ENCODE data around the gene PTPRD.
A peak's percentile ranks its signal among the peaks of the same experiment; 100 is the strongest.
"Not testable (repeated sequence)": the region's sequence is repeated elsewhere in the genome, so short reads cannot be mapped to it uniquely, and the experiment has no call there.

PTPRD gene

DNA sequence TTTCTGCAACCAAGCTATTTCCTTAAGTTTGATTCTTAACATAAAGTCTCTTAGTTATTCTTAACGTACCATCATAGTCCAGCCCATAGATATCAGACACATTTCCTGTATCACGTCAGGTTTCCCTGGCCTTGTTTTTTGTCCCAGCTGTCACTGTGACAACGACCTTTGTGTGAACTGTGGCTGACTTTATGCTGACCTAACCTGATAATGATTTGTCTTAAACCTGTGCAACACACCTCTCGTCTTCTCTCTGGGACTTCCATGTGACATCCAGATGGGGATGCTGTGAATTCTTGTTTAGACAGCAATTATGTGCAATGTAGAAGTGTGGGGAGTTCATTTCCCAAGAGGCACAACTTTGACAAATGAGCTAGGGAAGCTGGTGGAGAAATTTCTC lies 662.8 kb downstream of the PTPRD start:
- DNase-seq: no peak

DNA sequence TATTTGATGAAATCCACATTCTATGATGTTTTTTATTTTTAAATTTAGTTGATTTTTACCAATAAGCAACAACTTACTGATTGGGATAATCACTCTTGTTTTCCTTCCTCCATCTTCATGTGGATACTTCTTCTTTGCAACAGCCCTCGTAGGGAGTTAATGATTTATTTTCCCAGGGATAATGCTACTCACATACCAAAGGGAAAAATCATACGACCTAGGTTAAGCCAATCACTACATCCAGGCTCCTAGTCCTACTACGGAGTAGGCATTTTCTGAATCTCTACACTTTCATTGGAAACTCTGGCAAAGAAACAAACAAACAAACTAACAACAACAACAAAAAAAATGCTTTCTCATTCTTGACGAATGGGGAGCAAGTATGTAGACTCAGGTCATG lies 663.4 kb downstream of the PTPRD start:
- DNase-seq: no peak

DNA sequence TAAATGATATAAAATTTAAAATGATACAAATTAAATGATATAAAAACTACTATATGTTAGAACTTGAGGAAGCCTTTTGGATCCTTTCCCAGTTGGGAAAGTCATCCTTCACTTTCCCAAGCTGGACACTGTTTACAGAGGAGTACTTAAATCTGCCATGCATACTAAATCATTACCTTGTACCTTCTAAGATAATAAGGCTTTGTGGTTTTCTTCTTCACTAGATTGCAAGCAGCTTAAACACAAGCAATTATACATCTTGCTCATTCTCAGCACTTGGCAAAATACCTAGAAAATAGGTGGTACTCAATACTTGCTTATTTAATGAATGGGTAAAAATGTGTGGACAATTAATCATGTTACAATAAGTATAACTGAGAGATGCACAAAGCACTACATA lies 666.8 kb downstream of the PTPRD start:
- DNase-seq: no peak

DNA sequence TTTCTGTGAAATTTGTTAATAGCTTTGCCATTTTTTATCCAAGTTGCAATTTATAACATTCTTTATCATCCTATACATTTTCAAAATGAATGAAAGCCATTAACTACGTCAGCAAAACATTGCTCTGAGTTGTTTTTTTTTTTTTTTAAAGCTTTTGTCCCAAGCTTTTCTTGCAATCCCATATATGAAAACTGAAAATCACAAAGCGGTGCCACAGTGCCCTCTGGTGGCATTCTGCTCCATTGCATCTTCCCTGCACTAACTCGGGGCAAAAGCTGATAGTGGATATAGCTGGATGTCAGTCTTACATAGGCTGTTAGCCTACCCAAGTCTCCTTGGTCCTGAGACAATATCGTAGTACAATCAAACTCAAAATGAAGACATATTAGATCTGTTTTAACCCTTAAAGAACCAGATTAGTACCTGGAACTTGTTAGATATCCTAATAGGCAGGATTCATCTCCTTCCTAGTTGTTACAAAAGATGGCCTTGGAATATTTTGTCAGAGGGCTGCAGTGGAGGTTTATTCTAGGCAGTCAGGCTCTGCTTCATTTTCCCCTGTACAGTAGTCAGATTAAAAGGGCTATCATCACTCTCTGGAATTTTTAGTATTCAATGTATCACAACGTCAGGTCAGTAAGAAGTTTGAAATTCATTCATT lies 669.9 kb downstream of the PTPRD start:
- peak; percentile 22 for DNase-seq

DNA sequence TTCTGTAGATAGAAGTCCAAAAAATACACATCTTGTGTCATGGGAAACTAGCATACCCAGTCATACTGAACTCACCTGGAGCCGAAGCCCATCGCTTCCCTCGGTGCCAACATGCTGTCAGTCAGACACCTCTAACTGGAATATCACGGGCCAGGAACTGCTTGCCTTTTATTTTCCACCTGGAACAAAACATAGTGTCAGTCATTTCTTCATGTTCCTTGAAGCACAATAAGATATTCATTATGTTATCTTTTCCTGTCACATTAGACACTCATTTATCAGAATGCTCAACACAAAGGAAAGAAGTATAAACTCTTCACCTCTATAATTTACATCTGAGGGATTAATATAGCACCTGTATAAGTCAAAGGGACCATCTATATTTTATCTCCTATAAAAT lies 674.4 kb downstream of the PTPRD start:
- DNase-seq: no peak

DNA sequence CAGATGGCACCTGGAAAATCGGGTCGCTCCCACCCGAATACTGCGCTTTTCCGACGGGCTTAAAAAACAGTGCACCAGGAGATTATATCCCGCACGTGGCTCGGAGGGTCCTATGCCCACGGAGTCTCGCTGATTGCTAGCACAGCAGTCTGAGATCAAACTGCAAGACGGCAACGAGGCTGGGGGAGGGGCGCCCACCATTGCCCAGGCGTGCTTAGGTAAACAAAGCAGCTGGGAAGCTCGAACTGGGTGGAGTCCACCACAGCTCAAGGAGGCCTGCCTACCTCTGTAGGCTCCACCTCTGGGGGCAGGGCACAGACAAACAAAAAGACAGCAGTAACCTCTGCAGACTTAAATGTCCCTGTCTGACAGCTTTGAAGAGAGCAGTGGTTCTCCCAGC lies 681.3 kb downstream of the PTPRD start:
- not testable (repeated sequence) for DNase-seq

DNA sequence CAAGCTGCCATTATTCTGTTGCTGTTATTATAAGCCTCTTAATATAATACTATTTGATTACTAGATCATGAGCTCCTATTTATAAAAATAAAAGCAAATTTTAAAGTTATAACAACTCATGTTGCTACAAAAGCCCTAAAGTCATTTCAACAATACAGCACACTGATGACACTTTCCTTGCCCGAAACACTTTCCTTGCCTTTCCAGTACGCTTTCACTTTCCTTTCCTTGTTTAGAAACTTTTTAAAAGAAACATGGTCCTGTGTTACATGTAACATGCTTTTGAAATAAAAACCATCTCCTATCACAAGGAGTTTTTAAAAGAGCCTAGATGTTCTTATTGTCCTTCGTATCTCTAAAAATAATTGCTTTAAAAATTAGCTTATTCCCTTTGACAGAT lies 688.4 kb downstream of the PTPRD start:
- no peak for DNase-seq

DNA sequence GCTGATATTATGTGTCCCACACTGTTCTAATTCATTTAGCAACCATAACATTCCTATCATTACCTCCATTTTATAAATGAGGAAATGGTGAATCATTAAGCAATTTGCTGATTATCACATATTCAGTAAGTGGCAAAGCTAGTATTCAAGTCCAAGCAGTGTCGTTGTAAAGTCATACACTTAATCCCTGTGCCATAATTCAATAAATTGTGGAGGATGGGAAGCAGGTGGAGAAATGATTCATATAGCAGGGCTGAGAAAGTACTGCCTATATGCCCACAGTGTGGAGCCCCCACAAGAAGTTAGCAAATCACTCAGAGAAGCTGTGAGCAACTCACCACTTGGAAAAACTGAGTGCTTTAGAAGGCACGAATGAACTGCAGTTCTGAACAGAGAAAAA lies 691.0 kb downstream of the PTPRD start:
- DNase-seq: no peak

DNA sequence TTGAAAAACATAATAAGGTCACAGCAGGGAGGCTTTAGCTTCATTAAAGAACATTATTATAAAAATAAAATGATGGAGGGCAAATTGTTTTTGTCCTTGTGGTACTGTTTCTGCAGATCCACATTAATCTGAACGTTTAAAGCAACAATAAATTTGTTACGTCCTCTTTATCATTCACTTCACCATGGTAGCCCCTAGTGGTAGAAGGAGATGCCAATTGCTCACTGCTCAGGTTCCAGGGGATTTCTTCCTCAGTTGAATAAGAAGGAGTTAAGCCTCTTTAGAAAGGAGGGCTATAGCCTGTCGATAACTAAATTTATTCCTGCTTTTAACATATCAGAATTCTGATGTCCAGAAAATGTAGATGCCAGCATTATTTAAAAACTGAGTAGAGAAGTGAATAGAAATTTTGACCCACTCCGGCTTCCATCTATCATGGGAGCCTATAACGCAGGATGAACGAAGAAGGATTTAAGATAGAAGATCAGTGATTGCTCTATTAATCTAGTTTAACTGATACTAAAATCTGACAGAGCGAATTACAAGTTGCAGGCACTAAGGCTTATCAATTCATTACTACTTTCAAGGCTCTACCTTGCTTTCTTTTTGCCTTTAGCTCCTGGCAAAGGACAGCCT lies 692.3 kb downstream of the PTPRD start:
- DNase-seq: no peak

DNA sequence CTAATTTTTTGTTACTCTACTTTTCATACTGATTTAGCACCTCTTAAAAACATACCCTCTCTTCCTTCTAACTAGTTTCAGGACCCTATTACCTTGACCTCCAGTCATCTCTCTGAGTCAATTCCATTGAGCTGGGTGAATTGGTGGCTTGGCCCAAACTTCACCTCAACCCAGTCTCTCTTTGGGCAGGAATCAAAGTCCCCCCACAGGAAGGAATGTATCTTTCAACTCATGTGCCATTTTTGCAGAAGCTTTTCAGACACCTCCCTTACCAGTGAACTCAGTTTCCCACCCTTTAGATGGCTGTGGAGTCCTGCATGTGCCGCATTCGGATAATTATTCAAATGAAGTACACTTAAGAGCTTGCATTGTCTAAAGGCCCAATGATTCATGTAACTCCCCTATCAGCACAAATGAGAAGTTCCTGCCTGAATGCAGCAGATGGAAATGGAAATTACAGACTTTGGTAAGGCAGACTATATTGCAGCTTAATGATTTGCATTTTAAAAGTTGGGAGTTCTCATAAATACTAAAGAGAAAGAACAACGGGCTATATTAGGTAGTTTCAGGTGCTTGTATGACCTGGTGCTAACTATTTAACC lies 693.5 kb downstream of the PTPRD start:
- no peak for DNase-seq

DNA sequence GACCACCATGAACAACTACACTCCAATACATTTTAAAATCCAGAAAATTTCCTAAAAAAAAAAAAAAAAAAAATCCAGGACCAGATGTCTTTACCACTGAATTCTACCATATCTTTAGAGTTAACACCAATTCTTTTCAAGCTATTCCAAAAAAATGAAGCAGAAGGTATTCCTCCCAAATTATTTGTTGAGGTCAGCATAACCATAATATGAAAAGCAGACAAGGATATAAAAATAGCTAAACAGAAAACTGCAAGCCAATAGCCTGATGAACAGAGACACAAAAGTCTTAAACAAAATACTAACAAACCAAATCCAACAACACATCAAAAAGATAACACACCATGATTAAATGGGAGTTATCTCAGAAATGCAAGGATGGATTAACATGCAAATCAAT lies 695.4 kb downstream of the PTPRD start:
- DNase-seq: no peak

DNA sequence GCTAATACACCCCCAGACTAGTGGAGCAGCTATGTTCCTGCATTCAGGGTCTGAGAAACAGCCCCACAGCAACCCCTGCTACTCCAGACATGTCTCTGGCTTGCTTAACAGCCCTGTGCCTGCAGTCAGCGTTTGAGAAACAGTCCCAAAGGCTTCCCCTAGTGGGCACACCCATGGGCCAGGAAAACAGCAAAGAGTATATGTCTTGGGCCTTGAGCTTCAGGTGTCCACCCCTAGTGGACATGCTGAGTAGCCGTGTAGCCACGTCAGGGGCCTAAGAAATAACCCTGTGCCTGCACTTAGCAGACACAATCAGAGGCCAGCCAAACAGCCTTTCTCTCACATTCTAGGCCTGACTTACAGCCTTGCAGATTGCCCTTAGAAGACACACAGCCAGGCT lies 698.6 kb downstream of the PTPRD start:
- DNase-seq: no peak

DNA sequence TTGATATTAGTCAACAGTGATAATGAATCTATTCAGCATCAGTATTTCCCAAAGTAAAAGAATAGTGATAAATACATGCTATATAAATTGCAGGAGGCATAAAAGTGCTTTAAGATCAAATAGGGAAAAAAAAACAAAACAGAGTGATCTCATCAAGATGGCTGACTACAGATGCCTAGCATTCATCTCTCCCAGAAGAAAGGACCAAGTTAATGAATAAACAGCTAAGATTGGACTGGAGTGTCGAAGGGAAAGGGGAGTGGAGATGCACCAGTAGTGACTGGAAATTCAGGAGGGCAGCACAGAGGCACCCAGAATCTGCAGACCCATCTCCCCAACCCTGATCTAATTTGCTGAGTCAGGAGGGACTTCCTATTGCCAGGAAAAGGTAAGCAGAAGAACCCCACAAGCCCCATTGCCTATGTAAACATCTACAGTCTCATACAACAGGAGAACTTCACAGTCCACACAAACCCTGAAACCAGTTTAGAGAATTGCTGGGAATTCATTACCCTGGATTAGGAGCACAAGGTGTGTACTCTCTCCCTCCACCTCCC lies 699.4 kb downstream of the PTPRD start:
- no peak for DNase-seq

DNA sequence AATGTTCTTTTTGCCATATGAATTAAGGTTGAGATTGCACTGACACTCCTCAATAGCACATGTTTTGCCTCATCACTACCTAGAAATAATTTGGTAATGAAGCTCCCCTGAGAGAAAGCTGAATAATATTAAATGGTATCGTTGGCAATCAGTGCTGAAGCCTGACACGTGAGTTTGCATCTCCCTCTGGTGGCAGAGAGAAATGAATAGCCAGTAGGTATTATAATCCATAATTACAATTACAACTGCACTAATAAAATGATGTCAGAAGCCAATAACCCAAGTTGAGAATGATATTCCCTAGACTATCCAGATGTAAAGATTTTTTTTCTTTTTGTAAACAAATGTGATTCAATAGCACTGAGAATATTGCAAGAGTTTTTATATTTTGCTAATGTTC lies 700.3 kb downstream of the PTPRD start:
- no peak for DNase-seq

DNA sequence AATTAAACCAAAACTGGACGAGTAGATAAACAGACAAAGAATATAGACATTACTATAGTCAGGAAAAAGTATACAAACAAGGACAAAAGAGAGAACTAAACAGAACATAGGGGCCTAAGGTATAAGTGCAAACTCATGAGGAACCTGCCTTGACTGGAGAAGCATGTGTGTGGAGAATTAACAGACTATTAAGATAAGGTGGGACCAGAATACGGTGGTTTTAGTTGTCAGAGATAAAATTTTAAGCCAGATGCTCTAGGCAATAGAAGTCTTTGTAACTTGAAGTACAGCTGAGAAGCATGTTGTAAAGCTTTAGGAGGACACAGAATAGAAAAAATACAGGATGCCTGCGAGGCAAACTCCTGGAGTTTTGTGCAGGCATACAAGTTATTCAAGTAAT lies 707.1 kb downstream of the PTPRD start:
- DNase-seq: no peak

DNA sequence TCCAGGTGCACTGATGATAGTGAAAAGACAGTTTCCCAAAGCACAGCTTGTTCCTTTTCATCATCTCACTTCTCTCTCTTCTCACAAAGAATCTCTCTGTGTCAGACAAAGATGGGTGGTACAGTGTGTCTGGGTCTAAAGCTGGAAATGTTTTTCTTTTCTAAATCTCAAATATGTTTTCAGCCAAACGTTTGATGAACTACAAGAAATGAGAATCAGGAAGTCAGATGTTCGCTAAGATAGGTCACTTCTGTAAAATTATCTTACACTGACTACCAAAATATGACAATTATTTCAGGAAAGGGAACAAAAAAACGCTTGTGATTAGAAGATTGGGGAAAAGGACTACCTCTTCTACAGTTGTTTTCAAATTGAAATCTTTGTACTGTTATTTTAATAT lies 708.8 kb downstream of the PTPRD start:
- DNase-seq: no peak

DNA sequence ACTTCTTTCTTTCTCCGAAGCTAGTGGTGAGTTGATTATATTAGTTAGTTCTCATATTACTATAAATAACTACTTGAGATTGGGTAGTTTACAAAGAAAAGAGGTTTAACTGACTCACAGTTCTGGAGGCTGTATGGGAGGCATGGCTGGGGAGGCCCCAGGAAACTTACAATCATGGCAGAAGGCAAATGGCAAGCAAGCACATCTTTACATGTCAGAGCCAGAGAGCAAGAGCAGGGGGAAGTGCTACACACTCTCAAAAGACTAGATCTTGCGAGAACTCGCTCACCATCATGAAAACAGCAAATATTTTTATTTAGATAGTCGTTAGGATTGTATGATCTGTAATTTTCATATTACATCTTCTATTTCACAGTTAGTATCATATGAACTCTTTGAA lies 711.2 kb downstream of the PTPRD start:
- no peak for DNase-seq

DNA sequence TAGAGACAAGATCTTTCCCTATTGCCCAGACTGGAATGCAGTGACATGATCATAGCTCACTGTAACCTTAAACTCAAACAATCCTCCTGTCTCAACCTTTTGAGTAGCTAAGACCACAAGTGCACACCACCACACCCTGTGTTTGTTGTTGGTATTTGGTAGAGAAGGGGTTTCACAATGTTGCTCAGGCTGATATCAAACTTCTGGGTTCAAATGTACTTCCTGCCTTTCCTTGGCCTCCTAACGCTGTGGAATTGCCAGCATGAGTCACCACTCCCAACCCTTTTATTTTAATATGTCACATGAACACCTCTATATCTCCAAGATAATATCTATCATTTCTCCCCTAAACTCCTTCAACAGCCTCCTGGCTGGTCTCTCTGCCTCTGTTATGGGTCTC lies 719.0 kb downstream of the PTPRD start:
- no peak for DNase-seq

DNA sequence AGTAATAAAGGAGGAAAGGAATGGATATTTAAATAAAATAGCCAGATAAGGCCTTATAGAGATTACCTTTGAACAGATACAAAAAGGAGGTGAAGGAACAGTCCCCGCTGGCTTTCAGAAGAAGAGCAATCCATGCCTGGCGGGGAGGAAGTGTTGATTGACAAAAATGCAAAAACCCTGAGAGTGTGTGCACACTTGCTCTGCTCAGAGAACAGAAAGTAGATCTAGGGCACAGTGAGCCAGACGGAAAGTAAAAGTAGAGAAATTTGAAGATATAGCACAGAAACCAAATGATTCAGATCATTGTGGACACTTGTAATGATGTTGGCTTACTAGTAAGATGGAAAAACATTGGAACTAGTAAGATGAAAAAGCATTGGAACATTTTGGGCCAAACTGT lies 720.6 kb downstream of the PTPRD start:
- no peak for DNase-seq

DNA sequence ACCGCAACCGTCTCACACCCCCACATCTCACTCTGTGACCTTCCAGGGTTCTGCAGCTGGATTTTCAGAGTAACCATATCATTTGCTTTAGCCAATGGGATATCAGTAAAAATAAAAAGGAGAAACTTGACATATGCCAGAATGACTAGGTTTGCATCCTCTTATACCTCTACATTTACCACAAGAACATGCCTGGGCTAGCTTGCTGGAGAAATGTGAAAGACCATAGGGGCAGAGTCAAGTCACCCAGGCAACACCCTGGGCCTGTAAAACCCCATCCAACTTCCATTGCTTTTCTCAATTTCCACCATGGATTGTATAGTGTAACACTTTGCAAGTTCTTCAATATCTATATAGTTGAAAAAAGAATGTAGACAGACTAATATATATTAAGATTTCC lies 731.1 kb downstream of the PTPRD start:
- DNase-seq: no peak

DNA sequence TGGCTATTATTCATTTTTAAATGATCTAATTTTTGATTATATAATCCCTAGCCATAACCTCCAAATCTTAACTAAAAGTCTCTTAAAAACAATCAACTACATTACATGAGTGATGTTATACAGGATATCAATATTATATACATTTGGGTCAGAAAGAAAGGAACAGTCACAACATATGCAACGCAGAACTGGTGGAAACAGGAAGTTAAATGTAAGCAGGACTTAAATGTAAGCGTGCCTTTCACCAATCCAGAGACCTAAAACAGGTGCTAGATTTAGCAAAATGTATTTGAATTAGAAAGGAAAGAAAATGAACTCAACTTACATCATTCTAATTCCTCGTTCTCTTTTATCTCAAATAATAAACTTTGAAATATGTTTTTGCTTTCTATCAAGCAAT lies 738.5 kb downstream of the PTPRD start:
- no peak for DNase-seq

DNA sequence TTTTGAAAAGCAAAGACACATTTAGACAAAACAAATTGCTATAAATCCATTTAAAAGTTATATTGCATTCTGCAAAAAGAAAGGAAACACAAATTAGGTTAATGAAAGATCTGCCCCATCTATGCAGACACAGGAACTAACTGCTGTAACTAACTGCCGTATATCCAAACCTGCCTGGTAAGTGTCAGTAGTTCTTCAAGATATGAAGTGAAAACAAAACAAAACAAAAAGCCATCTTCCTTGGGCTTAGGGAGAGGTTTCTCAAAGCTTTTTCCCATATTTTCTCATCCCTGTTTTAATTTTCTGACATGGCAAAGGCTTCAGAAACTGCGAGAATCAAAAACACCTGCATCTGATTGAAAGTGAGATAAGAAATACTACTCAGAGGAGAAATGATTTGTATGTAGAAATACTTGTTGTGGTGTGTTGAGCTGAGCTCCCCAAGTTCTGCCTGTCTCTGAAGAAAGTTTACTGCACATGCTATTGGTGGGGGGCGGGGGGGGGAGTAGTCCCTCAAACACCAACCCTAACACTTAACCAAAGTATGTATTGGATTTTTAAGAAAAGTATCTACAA lies 750.5 kb downstream of the PTPRD start:
- no peak for DNase-seq

DNA sequence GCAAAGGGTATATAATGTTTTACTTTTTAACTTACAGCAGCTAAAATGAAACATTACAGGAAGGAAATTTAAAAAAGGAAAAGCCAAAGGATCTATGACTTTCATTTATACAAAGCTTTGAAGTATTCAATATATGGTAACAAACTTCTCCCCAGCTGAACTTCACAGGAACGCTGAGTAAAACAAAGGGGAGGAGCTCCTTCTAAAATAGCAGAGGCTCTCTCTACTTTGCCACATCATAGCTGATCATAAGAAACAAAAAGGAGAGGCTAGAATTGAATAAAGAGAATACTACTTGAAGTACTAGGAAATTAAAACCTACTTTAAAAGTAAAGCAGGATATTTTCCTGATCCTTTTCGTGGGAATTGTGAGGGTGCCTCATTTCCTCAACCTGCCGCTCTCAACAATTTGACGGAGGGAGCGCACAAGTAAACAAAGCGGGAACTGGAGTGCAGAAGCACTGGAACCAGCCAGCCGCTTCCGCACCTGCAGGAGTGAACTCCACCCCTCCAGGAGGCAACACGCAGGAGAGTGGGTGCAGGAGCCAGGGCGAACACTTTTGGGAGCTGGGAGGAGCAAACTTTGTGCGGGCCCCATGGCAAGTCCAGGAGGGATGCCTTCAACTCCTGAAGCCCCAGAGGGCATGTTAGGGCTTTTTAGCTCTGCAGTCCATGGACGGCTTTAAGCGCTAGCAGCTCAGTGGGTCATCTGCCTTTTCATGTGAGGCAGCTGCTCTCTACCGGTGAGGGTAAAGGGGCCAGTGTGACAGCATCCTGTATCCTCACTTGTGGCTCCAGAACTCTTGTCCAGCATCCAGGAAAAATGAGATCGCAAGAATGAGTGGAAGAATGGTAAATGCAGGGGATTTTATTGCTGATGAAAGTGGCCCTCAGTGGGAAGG lies 757.4 kb downstream of the PTPRD start:
- no peak for DNase-seq

All from EL (cell line).